ENCODE measurements around the gene NRBF2. TPM values are rescaled to one million over a fixed set of nuclear protein-coding genes. Genes with fewer than 3 reads are reported as not detected.

NRBF2 gene
- 20.1 TPM for total RNA-seq

DNA sequence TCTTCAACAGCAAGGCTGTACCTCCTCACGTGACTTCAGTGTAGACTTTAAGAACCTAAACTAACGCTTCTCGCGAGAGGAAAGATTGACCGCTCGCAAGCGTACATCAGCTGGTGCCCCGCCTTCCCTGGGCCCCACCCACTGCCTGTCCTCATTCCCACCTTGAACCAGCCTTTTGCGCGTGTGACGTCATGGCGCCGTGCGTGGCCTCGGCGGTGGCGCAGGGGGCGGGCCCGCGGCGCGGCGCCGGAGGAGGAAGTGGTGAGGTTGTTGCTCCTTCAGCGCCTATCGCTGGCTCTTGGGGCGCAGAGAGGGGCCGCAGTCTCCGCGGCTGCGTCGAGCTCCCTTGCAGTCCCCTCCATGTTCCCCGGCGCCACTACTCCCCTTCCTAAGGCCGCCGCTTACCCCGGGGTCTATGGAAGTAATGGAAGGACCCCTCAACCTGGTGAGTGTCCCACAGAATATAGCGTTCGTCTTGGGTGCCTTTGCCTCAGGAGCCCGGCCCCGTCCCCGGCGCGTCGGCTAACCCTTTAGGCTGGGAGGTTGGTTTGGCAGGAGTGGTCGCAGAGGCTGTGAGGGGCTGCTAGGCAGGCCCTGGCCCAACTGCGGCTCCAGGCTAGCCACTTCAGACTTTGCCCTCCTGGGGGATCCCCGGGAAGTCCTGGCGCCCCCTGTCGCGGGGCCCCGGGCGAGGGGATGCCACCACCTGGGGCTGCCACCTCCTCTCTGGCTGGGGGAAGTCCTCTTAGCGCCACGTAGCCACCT, at the start of gene NRBF2:
NRBF2 (plus strand) TSS at position 273 of the 765 bp plus-strand sequence; CDS start at position 416, 143 bp downstream.

Small RNAs within 50 kb of the gene (small RNA-seq; reads per million reads assigned to genes)
- not detected for gene RNU6-543P
